Omental fat pad (tissue), 4 donors: ENCODE measurements around the gene MYCBPAP. TPM values are rescaled to one million over a fixed set of nuclear protein-coding genes. Genes with fewer than 3 reads are reported as not detected.
A peak's percentile ranks its signal among the peaks of the same experiment; 100 is the strongest.

Experiments
- ATAC-seq: fragments of 150-250 bp; one replicate; pipeline ENCODE4 v1.9.1; 2016; ENCODE audit warnings: mild to moderate bottlenecking, moderate library complexity; ENCODE audit not compliant: low FRiP score
- DNase-seq: peaks from one replicate; pipeline ENCODE4 v3.0.0-alpha.2; 2019; ENCODE audit warnings: low spot score
- total RNA-seq, 4 donors: library from RNA; depleted of rRNA; stranded (reverse); fragments of >200 nt; gene quantifications; one replicate each; pipeline ENCODE4 v1.1.0, GENCODE V29; 2016
- TF ChIP-seq, protein P1 (sequence below), 3 donors: fragments of 450-650 bp; IDR thresholded peaks; one replicate each; pipeline ENCODE4 v1.5.1; 2016 to 2017; ENCODE audit warnings: antibody characterized with exemption in 3 of 3, mild to moderate bottlenecking in 3 of 3, moderate library complexity in 2 of 3

Gene MYCBPAP
- total RNA-seq, 4 donors from 2014 or later = 0.36 to 1.9 (median 1.0) TPM; not detected in 1

DNA sequence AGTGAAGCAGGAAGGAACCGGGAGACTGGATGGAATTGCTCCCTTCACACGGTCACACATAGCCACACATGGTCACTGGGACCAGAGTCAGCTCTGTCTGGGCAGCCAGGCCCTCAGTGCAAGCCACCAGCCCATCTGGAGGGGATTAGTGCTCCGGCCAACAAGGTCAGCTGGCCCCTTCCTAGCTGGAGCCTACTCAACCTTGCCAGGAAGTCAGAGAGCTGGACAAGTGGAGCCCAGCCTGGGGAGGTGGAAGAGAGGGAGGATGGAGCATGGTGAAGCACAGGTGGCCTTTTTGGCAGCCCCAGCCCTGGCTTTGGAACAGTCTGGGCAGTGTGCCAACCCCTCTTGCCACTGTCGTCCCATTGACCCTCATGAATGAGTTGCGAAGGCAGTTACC lies 48.6 kb downstream of the MYCBPAP start:
- ATAC-seq (no peak), DNase-seq (no peak)
- TF ChIP-seq, protein P1, sequence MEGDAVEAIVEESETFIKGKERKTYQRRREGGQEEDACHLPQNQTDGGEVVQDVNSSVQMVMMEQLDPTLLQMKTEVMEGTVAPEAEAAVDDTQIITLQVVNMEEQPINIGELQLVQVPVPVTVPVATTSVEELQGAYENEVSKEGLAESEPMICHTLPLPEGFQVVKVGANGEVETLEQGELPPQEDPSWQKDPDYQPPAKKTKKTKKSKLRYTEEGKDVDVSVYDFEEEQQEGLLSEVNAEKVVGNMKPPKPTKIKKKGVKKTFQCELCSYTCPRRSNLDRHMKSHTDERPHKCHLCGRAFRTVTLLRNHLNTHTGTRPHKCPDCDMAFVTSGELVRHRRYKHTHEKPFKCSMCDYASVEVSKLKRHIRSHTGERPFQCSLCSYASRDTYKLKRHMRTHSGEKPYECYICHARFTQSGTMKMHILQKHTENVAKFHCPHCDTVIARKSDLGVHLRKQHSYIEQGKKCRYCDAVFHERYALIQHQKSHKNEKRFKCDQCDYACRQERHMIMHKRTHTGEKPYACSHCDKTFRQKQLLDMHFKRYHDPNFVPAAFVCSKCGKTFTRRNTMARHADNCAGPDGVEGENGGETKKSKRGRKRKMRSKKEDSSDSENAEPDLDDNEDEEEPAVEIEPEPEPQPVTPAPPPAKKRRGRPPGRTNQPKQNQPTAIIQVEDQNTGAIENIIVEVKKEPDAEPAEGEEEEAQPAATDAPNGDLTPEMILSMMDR (IDR thresholded peaks at IDR 0.05) = no peak

DNA sequence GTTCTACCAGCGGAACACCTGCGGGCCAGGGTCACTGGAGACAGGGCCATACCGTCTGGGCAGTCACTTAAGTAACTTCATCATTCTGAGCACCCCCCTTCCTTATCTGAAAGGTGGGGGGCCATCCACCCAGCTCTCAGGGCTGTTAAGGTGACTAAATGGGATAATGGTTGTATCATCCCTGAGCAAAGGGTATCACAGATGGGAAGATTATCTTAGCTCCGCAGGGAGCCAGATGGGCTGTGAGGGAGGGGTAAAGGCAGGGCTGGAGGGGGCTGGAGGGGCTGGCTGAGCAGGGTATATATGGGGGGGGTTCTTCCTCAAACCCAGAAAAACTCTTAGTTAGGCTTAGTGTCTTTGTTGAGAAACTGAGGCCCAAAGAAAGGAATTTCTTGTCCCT lies 49.4 kb downstream of the MYCBPAP start:
- no peak for ATAC-seq
- DNase-seq = no peak
- TF ChIP-seq, protein P1 (IDR thresholded peaks at IDR 0.05) = no peak

DNA sequence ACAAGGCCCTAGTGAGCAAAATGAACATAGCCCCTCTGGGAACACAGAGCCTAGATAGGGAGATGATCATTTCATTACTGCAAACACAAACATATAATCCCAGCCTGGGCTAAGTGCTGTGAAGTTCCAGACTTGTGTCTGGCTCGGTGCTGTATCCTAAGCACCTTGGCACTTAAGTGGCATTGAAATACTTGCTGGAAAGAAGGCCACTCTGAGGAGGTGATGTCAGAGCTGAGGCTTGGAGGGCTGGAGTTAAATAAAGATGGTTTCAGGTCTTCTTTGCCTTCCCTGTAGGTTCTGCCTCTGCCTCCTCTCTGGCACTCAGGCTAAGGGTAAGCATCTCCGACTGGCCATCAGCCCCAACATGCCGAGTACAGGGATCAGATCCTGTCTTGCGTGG lies 49.9 kb downstream of the MYCBPAP start:
- ATAC-seq = no peak
- TF ChIP-seq, protein P1 (IDR thresholded peaks at IDR 0.05) = no peak
- DNase-seq = no peak

DNA sequence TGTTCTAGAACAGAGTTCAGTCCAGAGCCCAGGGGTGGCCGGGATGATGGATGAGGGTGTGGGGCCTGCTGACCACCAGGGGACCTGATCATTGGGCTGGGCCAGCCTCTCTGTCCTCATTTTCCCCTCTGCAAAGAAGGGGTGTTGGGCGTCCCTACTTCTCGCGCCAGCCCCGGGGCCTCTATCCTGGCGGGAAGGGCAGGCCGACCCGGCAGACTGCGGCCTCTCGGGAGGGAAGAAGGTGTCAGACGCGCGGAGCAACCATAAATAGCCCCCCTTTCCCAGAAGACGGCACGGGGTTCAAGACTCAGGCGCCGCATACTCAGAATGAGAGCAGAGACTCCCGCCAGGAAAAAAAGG lies 50.3 kb downstream of the MYCBPAP start:
- no peak for DNase-seq
- TF ChIP-seq, protein P1 (IDR thresholded peaks at IDR 0.05) = no peak
- ATAC-seq = no peak

GRCh38 chr17:50558941-50559614 lies 50.8 kb downstream of the MYCBPAP start:
- TF ChIP-seq, protein P1 (IDR thresholded peaks at IDR 0.05) = no peak
- ATAC-seq (no peak), DNase-seq (no peak)

GRCh38 chr17:50559674-50560184 lies 51.5 kb downstream of the MYCBPAP start:
- peak; percentile 28 for ATAC-seq

More at GRCh38 chr17:50559674-50560184, 51.5 kb downstream of the MYCBPAP start:
- TF ChIP-seq, protein P1 (IDR thresholded peaks at IDR 0.05) = no peak
- DNase-seq = peak; percentile 42
